Activated naive CD4-positive, alpha-beta T cell treated with anti-CD3 and anti-CD28 coated beads, Interleukin-2, amount 10 ng/mL, durations not matched to agents 7 days and 5 days (primary cell): ENCODE data around the gene TPSAB1.
A peak's percentile ranks its signal among the peaks of the same experiment; 100 is the strongest.
"Not testable (repeated sequence)": the region's sequence is repeated elsewhere in the genome, so short reads cannot be mapped to it uniquely, and the experiment has no call there.

Source experiments
- CTCF ChIA-PET: fragments of 350-600 bp; sonication (Branson Sonifier 250); formaldehyde crosslinking; loops from one replicate; lab custom pipeline; 2021; ENCODE audit warnings: antibody characterized with exemption; lab: Charles Lee
- DNase-seq: peaks from one replicate; pipeline ENCODE4 v3.0.0-alpha.2; 2020
- H3K27ac Mint-ChIP-seq: one replicate; pipeline ENCODE4 v1.8.0; 2021; ENCODE audit warnings: mild to moderate bottlenecking, moderate library complexity, mixed read lengths
- H3K27me3 Mint-ChIP-seq: one replicate; pipeline ENCODE4 v1.8.0; 2021; ENCODE audit warnings: mild to moderate bottlenecking, mixed read lengths
- H3K36me3 Mint-ChIP-seq: one replicate; pipeline ENCODE4 v1.8.0; 2021; ENCODE audit warnings: mixed read lengths
- H3K4me1 Mint-ChIP-seq: one replicate; pipeline ENCODE4 v1.8.0; 2021; ENCODE audit warnings: mixed read lengths
- H3K4me3 Mint-ChIP-seq: one replicate; pipeline ENCODE4 v1.8.0; 2021; ENCODE audit warnings: mild to moderate bottlenecking, moderate library complexity, mixed read lengths
- H3K9me3 Mint-ChIP-seq: one replicate; pipeline ENCODE4 v1.8.0; 2021; ENCODE audit warnings: mixed read lengths

Gene TPSAB1

DNA sequence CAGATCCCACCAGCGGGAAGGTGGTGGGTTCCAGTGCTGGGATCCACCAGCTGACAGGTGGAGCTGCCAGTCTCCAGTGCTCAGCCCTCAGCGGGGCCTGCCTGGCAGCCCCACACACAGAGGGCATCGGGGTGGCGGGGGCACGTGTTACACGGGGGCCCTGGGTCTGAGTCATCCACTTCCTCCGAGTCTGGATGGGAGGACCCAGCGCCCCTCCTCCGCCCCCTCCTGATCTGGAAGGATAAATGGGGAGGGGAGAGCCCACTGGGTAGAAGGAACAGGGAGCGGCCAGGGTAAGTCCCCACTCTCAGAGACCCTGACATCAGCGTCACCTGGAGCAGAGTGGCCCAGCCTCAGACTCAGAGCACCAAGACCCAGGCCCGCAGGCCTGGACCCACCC lies at the start of gene TPSAB1:
TPSAB1 (plus strand) TSS at position 270 of the 400 bp plus-strand sequence. CDS start 234 bp downstream, outside the sequence.
- H3K36me3 Mint-ChIP-seq, H3K27ac Mint-ChIP-seq, DNase-seq, H3K4me1 Mint-ChIP-seq, H3K4me3 Mint-ChIP-seq, H3K27me3 Mint-ChIP-seq, H3K9me3 Mint-ChIP-seq, CTCF ChIA-PET: not testable (repeated sequence)

GRCh38 chr16:1190789-1191188 lies 49.7 kb upstream of the TPSAB1 start:
- H3K9me3 Mint-ChIP-seq, H3K27ac Mint-ChIP-seq, H3K36me3 Mint-ChIP-seq, DNase-seq, H3K4me1 Mint-ChIP-seq, H3K4me3 Mint-ChIP-seq, H3K27me3 Mint-ChIP-seq, CTCF ChIA-PET: not testable (repeated sequence)

- Mint-ChIP-seq H3K27me3 (peaks cover 13% of the 10 kb centered on the region), H3K9me3 (no peaks in the 10 kb centered on the region), H3K27ac (no peak overlapping the region), H3K4me3 (no peak overlapping the region), H3K4me1 (peaks cover 2% of the 10 kb centered on the region), H3K36me3 (no peaks in the 10 kb centered on the region)
- DNase-seq: no peak
- CTCF ChIA-PET: no interaction called here
These were observed 48.0 kb upstream of the TPSAB1 start for GRCh38 chr16:1192384-1193073.

GRCh38 chr16:1193143-1193824 lies 47.2 kb upstream of the TPSAB1 start:
- Mint-ChIP-seq H3K9me3 (no peaks in the 10 kb centered on the region), H3K4me3 (no peak overlapping the region), H3K27ac (no peak overlapping the region), H3K4me1 (peaks cover 2% of the 10 kb centered on the region), H3K36me3 (no peaks in the 10 kb centered on the region), H3K27me3 (peaks cover 13% of the 10 kb centered on the region)
- no peak for DNase-seq
- CTCF ChIA-PET: interaction anchor here (1.0 kb wide), 1 partner anchor 90 kb away, joined by 4 read pairs; no protein-coding TSS in a partner anchor

DNA sequence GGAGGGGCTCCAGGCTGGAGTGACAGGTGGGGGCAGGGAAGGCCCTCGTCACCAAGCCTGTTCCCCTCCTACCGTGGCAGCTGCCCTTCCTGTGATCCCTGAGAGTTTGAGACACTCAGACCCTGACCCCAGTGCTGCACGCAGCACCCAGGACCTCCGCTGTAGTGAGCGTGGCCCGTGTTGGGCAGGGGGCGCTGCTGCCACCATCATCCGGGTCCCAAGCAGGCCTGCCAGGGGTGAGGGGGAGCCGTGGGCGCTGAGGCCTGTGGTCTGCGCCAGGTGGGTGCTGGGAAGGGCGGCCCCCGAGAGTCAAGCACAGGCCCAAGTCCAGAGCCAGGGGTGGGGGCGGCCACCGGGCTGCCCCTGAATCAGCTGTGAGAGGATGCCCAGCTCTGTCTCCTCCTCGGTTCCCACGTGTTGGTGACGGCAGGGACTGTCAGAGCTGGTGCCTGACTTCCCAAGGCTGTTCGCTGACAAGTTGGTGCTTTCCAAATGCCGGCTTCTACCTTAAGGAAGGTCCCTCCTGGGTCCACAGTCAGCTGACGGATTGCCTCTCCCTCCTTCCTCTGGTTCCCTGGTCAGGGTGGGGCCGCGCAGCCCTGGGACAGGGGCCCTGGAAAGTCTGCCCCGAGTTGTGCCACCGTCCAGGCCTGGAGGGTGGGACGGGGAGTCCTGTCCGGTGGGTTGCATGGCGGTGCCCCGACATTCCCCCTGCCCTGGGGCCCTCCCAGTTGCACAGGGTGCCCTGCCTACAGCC lies 46.5 kb upstream of the TPSAB1 start:
- Mint-ChIP-seq H3K4me3 (no peak overlapping the region), H3K4me1 (peaks cover 2% of the 10 kb centered on the region), H3K27ac (no peak overlapping the region), H3K36me3 (no peaks in the 10 kb centered on the region), H3K9me3 (no peaks in the 10 kb centered on the region), H3K27me3 (peaks cover 13% of the 10 kb centered on the region)
- CTCF ChIA-PET: interaction anchor here (0.6 to 1.0 kb wide), 3 partner anchors 91 to 491 kb away, joined by 3 to 4 read pairs (median 3); no protein-coding TSS in a partner anchor
- no peak for DNase-seq

DNA sequence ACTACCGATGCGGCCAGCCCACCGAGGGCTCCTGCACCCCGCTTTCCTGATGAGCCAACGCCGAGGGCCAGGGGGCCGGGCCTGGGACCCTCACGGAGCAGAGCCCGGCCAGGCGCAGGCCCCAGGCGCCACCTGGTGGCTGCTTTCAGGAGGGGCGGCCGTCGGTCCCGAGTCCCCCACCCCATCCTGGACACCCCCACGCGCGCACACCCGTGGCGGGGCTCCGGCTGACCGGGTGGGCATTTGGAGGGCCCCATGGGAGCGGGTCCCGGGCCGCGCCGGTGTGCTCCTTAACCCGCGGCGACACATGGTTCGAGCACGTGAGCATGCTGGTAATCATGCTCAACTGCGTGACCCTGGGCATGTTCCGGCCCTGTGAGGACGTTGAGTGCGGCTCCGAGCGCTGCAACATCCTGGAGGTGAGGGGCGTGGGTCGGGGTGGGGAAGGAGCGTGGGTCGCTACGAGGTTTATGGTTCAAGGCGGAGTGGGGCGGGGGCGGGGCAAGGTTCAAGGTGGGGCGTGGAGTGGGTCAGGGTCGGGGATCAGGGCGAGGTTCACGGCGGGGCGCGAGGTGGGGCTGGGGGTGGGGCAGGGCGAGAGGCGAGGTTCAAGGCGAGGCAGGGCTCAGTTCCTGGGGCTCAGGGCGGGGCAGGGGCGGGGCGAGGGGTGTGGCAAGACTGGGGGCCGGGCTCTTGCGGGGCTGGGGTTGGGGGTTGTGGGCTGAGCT lies 45.7 kb upstream of the TPSAB1 start:
- no peak overlapping the region for H3K27ac Mint-ChIP-seq
- H3K9me3 Mint-ChIP-seq: peaks cover 2% of the 10 kb centered on the region
- H3K4me1 Mint-ChIP-seq: peaks cover 2% of the 10 kb centered on the region
- peaks cover 13% of the 10 kb centered on the region for H3K27me3 Mint-ChIP-seq
- H3K36me3 Mint-ChIP-seq: no peaks in the 10 kb centered on the region
- H3K4me3 Mint-ChIP-seq: no peak overlapping the region
- CTCF ChIA-PET: interaction anchor here (0.6 to 1.0 kb wide), 2 partner anchors 92 to 492 kb away, joined by 3 to 4 read pairs; no protein-coding TSS in a partner anchor
- DNase-seq: no peak

DNA sequence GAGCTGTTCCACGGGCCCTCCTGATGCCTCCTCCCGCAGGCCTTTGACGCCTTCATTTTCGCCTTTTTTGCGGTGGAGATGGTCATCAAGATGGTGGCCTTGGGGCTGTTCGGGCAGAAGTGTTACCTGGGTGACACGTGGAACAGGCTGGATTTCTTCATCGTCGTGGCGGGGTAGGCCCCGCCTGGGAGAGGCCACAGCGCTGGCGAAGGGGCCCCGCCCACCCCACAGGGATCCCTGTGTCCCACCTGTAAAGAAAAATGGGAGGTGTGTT lies 45.2 kb upstream of the TPSAB1 start:
- no peak for DNase-seq
- Mint-ChIP-seq H3K27me3 (peaks cover 13% of the 10 kb centered on the region), H3K36me3 (no peaks in the 10 kb centered on the region), H3K4me3 (no peak overlapping the region), H3K9me3 (peaks cover 4% of the 10 kb centered on the region), H3K4me1 (peaks cover 2% of the 10 kb centered on the region), H3K27ac (no peak overlapping the region)
- CTCF ChIA-PET: no interaction called here

DNA sequence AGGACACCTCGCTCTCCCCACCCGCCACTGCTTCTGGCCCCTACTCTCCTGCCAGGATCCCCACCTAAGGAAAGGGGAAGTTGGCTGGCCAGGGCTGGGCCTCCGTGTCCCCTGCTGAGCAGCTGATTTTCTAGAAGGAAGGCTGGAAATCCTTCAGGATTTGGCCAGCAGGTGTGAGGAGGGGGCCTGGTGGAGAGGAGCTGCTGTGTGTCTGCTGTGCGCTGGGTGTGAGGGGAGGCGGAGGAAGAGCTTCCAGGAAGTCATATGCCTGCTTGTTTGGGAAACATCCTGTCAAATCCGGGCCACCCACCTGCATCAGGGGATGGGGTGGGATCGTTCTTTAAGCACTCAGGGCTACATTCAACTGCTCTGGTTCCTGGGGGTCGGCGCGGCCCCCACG lies 44.0 kb upstream of the TPSAB1 start:
- H3K27ac Mint-ChIP-seq: no peak overlapping the region
- no peak for DNase-seq
- H3K36me3 Mint-ChIP-seq: no peaks in the 10 kb centered on the region
- CTCF ChIA-PET: no interaction called here
- peaks cover 2% of the 10 kb centered on the region for H3K4me1 Mint-ChIP-seq
- H3K9me3 Mint-ChIP-seq: peaks cover 4% of the 10 kb centered on the region
- no peak overlapping the region for H3K4me3 Mint-ChIP-seq
- H3K27me3 Mint-ChIP-seq: peaks cover 13% of the 10 kb centered on the region

GRCh38 chr16:1197237-1197866 lies 43.2 kb upstream of the TPSAB1 start:
- DNase-seq: no peak
- H3K4me3 Mint-ChIP-seq: no peak overlapping the region
- peaks cover 4% of the 10 kb centered on the region for H3K9me3 Mint-ChIP-seq
- CTCF ChIA-PET: no interaction called here
- peaks cover 13% of the 10 kb centered on the region for H3K27me3 Mint-ChIP-seq
- H3K4me1 Mint-ChIP-seq: peaks cover 2% of the 10 kb centered on the region
- H3K36me3 Mint-ChIP-seq: no peaks in the 10 kb centered on the region
- H3K27ac Mint-ChIP-seq: no peak overlapping the region

GRCh38 chr16:1198194-1198593 lies 42.3 kb upstream of the TPSAB1 start:
- H3K27me3 Mint-ChIP-seq: peaks cover 9% of the 10 kb centered on the region
- H3K36me3 Mint-ChIP-seq: no peaks in the 10 kb centered on the region
- H3K9me3 Mint-ChIP-seq: peaks cover 4% of the 10 kb centered on the region
- DNase-seq: no peak
- H3K4me1 Mint-ChIP-seq: peaks cover 2% of the 10 kb centered on the region
- H3K4me3 Mint-ChIP-seq: no peak overlapping the region
- H3K27ac Mint-ChIP-seq: no peak overlapping the region
- CTCF ChIA-PET: no interaction called here

DNA sequence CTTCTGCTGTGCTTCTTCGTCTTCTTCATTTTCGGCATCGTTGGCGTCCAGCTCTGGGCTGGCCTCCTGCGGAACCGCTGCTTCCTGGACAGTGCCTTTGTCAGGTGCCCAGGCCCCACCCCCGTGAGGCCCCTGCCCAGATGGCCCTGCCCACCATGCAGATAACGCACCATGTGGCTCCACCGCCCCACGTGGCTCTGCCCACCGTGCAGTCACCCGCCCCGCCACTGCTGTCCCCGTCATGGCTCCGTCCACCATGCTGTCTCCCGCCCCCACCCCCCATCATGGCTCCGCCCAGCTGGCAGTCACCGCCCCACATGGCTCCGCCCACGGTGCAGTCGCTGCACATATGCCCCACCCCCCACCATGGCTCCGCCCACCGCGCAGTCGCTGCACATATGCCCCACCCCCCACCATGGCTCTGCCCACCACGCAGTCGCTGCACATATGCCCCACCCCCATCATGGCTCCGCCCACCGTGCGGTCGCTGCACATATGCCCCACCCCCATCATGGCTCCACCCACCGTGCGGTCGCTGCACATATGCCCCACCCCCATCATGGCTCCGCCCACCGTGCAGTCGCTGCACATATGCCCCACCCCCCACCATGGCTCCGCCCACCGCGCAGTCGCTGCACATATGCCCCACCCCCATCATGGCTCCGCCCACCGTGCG lies 41.7 kb upstream of the TPSAB1 start:
- H3K27me3 Mint-ChIP-seq, DNase-seq, H3K4me3 Mint-ChIP-seq, H3K27ac Mint-ChIP-seq, H3K4me1 Mint-ChIP-seq, H3K9me3 Mint-ChIP-seq, H3K36me3 Mint-ChIP-seq, CTCF ChIA-PET: not testable (repeated sequence)

DNA sequence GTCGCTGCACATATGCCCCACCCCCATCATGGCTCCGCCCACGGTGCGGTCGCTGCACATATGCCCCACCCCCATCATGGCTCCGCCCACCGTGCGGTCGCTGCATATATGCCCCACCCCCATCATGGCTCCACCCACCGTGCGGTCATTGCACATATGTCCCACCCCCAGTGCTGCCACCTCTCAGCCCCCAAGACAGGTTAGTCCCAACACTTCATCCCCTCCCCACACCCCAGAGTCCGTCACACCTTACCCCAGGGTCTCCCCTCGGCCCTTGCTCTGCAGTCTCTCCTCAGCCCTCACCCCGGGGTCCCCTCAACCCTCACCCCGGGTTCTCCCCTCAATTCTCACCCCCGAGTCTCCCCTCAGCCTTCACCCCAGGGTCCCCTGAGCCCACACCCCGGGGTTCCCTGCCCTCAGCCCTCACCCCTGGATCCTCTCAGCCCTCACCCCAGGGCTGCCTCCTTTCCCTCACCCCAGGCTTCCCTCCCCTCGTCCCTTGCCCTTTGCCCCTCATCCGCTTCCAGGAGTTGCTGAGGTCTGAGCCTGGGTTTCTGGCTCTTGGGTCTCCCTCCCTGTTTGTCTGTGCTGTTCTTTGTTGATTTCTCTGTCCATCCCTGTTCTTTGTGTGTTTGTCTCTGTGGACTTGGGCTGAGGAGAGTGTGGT lies 41.0 kb upstream of the TPSAB1 start:
- H3K36me3 Mint-ChIP-seq: no peaks in the 10 kb centered on the region
- no peak for DNase-seq
- H3K27ac Mint-ChIP-seq: no peak overlapping the region
- CTCF ChIA-PET: no interaction called here
- H3K27me3 Mint-ChIP-seq: peaks cover 9% of the 10 kb centered on the region
- H3K4me1 Mint-ChIP-seq: peaks cover 2% of the 10 kb centered on the region
- no peak overlapping the region for H3K4me3 Mint-ChIP-seq
- H3K9me3 Mint-ChIP-seq: peaks cover 4% of the 10 kb centered on the region

GRCh38 chr16:1200014-1200627 lies 40.4 kb upstream of the TPSAB1 start:
- Mint-ChIP-seq H3K27ac (peak overlapping the region; percentile 34), H3K27me3 (peaks cover 9% of the 10 kb centered on the region), H3K4me1 (peaks cover 2% of the 10 kb centered on the region), H3K4me3 (no peak overlapping the region), H3K36me3 (no peaks in the 10 kb centered on the region), H3K9me3 (peaks cover 4% of the 10 kb centered on the region)
- CTCF ChIA-PET: no interaction called here
- DNase-seq: no peak
